ENCODE data around the gene LRRC32.

The LRRC32 gene

DNA sequence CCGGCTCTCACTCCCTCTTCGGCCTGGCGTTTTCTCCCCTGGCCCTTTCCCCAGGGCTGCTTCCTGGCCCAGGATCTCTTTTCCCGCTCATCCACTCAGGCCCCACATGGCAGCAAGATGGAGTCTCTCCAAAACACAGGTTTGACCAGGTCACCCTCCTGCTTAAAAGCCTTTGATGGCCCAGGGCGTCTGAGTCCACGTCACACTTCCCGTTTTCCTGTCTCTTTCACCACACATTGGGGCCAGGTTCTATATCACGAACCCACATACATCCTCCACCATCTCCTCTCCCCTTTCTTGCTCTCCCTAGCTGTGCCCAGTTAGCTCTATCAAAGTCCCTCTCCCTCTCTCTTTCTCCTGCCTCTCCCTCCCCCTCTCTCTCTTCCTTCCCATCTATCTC lies 7.8 kb upstream of the LRRC32 start:
- no peak for DNase-seq (ENCODE audit: low spot score)

DNA sequence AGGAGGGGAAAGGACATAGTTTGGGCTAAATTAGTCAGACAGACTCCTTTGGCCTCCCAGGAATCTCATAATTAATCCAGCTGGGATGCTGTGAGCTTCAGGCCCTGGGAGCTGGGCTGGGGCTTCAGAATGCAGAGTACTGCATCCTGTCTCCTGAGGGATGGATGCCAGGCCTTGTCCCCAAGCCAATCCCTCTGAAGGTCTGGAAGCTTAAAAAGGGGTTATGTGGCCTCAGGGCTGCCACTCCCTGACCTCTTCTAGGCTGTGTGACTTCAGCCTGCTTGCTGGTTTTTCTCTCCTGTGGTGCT lies 6.9 kb upstream of the LRRC32 start:
- DNase-seq (ENCODE audit: low spot score), result no peak

DNA sequence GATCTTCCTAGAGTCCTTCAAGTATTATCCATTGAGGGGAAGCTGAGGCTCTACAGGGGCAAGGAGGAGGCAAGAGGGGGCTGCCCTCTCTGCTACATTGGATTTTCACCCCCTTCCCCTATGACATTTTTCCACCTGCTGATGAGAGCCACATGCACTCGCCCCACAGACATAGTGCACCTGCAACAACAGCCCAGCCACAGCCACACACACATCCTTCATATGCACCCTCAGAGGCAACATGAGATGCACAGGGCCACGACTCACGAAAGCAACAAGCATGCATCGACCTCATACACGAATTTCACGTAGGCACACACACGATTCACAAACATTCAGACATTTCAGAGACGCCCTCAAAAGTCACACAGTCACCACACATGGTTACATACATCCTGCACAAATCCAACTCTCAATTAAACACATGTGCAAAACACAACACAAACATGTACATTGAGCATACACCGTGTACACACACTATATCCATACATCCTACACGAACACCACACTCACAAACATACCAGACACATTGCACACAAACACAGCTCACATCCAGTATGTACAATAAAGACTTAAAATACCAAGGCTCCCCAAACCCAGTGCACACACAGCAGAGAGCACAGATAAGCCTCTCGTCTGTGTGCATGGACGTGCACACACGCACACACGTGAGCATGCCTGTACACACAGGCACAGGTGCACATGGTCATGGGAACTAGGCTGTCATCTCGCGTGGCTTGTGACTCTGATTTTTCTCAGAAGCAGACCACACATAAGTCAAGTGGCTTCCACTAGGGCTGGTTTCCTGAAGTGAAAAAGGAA lies 6.3 kb upstream of the LRRC32 start:
- DNase-seq (ENCODE audit: low spot score), result no peak

DNA sequence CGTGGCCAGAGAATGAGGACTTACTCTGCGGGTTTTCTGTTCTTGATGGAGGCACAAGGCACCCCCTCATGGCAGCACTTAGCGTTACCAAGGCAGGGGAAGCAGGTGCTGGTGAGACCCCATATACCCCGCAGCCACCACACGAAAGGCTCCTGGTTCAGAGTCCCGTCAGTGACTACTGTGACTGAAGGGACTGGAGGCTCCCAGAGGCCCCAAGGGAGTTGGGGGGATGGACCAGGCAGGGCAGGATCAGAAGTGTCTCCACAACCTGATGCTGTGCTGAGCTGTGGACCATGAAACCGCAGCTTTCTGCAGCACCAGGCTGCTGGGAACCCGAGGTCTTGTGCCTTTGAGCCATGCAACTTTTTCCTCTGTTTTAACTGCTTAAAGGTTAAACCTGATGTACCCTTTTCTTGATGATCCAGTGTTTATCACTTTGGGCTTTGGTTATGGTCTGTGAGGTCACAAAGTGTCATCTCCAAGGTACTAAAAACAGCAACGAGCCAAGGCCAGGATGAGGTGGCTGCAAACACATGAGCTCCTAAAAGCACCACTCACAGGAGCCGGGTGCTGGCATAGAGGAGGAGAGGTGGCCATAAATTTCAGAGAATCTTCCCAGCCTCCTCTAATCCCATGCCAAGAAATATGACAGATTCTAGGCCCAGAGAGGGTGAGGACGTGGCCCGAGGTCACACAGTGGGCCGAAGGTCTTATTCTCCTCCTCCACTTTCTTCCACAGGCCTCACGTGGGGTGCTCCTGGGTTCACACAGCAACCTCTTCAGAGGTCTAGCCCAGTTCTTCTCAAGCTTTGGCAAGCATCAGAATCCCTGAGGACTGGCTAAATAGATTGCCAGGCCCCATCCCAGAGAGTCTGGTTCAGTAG lies 4.2 kb upstream of the LRRC32 start:
- DNase-seq (ENCODE audit: low spot score), result no peak

DNA sequence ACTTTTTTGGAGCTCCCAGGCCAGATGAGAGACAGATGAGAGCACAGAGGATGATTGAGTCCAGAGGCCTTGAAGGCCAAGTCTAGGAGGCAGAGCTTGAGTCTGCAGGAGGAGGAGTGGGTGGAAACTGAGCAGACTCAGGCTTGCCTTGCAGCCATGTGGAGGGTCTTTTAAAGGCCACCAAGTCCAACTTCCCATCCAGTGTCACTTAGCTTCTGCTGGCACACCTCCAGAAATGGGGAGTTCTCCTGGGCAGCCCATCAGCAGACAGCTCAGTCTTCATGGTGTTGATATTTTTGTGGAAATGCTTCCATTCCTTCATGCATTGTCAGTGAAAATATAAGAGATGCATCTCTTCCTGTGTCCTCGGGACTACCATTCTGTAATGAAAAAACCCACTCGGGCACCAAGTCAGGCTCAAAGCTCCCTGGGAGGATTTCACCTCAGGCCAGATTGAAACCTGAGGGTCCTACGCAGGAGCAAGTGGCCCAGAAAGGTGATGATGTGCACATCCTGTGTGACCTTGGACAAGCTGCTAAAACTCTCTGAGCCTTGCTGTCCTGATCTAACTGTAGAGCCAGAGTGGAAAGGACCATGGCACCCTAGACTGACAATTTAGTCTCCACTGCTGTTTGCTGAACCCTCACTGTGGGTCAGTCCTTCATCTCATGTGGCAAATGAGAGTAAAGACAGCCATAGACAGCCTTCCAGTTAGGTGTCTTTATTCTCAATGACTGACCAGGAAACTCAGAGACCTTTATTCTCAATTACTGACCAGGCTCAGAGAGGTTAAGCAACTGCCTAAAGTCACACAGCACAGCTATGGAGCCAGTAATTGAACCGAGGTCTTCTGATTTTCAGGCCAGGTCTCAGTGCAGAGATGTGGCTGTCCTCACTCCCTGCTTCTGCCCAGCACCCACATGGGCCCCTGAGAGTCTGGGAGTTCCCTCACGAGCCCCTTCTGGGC lies 2.9 kb upstream of the LRRC32 start:
- DNase-seq (ENCODE audit: low spot score), result no peak

DNA sequence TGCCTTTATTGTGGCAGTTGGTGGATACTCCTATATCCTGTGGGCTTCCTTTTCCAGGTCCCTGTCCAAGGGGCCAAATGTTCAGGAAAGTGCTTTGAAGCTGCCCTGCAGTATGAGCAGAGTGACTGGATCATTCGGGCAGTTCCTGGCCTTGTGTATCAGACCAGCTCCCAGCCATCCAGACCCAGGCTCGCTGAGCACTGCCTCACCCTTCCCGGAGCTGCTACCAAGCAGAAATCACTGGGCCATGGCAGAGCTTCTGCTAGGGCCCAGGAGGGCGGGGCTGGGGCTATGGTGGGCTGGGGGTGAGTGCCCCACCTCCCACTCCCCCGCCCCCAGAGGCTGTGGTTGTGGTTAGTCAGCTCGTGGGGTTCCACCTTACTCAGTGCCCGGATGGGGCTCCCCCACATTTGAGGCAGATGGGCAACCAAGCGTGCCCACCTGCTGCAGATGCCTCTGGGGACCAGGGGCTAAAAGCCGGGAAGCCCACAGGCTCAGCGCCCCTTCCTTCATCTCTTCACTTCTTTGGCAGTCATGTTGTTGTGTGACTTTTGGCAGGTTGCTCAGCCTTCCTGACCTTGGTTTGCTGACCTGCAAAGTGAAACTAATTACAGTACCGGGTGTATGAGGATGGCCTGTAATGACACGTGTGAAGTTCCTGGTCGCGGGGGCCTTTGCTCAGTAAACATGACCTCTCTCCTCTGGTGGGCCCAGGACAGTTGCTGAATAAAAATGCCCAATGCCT lies 2.1 kb upstream of the LRRC32 start:
- DNase-seq (ENCODE audit: low spot score), result no peak

DNA sequence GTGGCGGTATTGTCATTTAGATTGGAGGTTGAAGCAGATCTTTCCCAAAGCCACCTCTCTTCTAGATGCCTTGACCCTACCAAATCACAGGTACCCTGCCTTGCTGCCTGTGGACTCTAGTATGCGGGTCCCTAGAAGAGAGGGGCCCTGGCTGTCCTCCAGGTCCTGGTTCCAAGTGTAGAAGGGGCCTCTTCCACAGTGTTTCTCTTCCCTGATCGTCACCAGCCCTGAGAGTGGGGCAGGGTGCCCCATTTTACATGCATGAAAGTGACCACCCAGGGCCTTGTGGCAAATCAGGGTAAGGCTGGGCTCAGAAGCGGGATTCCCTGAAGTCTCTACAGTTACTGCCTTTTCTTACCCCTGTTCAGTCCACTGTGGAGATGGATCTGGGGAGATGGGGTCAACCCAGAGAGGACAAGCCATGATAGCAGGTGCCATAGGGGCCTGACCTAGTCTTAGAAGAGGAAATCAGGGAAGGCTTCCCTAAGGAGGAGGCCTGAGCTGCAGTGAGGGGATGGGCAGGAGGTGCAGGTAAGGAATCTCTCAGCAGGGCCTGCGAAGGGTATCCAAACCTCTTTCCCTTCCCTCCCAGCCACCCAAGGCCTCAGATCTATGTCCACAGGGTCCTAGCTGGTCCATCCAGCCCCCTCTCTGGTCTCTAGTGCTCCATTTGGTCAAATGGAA lies 1.2 kb upstream of the LRRC32 start:
- DNase-seq (ENCODE audit: low spot score), result no peak

DNA sequence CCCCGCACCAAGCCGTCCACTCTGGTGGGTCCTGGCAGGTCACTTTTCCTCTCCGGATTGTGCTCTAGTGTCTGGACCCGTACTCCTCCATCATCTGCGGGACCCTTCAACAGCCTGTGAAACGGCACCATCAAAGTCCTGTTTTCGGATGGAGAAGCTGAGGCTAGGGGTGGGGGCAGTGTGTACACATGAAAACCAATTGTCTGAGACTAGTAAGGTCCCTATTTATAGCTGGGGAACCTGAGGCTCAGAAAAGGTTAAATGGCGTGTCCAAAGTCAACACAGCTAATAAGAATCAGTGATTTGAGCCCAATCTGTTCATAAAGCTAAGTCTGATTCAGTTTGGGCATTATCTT lies 668 bp upstream of the LRRC32 start:
- DNase-seq (ENCODE audit: low spot score), result no peak

DNA sequence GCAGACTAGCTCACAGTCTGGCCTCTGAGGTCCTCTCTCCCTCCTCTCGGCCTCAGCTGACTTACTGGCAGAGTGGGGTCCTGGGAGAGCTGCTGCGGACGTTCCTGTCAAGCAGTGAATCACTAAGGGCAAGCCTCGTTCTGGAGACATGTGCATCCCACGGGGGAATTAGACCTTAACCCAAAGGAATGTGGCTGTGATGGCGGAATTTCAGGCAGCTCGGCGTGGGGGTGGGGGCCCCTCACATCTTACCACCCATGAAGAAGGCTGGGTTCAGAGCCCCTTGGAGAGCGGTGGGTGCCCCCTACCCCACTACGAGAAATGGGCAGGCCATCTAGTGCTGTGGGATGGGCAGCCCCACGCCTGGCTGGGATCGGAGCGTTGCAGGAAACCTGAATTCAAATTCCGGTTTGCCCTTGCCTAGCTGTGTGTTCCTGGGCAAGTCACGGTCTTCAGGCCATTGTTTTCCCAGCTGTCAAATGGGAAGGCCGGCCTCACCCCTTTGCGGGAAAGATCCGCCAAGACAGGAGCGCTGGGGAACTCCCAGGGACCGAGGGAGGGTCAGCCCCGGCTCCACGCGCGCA lies 554 bp downstream of the LRRC32 start:
- DNase-seq (ENCODE audit: low spot score), result no peak

DNA sequence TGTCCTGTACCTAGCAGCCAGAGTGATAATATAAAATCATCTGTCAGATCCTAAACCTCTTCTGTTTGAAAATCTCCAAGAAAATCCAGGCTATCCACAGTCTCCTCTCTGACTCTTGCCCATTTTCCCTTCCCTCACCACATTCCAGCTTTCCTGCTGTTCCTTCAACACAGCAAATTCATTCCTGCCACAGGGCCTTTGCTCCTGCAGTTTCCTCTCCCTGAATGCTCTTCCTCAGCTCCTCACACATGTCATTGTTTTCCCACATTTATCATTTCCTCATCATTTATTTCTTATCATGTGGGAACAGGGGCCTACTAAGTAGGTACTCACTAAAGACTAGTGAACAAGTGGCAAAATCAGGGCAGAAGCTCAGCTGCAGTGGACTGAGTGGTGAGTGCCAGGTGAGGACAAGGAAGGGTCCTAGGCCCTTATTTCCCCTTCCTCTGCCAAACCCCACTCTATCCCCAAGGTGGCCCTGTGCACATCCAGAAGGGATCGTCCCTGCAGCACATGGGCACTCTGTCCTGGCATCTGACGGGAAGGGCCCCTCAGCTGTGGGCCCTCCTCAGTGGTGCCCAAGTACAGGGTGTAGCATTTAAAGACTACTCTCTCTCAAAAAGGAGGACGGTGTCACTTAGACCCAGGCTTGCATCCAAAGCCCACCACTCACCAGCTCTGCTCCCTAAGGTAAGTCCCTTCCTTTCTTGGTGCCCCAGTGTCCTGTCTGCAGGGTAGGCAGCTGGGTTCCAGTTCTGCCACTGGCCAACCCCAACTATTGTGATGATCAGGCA lies 2.0 kb downstream of the LRRC32 start:
- no peak for DNase-seq (ENCODE audit: low spot score)

DNA sequence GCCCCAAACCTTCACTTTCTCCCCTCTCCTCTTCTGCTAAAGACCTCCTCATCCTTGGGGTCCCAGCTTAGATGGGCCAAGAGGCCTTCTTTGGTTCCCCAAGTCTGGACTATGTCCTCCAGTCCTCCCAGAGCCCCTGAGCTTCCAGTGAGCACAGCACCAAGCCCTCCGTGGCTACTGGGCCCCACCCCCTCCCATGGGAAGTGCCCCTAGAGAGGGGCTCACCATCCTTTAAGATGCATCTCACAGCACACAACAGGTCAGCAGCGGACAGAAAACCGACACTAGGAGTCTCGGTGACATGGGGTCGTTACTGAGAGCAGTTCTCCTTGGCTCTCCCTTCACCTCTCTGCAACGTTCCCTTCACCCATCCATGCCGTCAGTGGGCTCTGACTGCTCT lies 2.7 kb downstream of the LRRC32 start:
- DNase-seq (ENCODE audit: low spot score), result no peak

DNA sequence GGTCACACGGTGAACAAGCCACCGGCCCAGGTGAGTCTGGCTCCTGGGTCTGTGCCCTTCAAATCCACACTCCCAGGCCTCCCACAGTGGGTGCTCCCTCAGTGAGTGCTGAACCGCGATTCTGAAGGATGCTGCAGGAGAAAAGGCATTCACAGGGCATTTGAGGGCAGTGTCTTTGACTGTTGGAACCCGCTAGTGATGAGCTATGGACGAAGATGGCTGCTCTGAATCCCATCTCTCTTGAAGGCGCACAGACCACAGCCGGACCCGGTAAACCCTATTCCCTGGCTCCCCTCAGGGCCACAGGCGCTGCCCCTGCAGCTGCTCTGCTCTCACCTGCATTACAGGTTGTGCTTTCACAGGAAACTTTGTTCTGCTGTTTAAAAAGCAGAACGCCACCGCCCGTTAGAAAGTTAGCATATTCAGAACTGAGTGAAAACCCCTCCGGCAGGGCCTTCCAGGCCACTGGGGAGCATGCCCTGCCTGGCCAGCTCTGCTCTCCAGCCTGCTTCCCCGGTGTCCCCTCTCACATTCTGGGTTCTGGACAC lies 3.2 kb downstream of the LRRC32 start:
- DNase-seq (ENCODE audit: low spot score), result no peak

DNA sequence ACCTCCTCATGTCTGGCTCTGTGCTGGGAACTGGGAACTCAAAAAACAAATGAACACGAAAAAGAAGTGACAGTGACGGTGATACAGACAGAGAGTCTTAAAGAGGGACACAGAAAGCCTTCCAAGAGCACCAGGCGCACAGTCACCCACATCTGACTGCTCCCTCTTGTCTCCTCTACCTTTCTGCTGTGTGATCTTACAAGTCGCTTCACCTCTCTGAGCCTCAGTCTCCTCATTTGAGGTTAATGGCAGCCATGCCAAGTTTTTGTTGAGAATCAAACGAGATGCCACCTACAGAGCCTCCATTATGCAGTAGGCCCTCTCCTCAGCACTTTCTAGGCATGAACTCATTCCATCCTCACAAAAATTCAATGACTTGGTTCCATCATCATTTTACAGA lies 3.7 kb downstream of the LRRC32 start:
- DNase-seq (ENCODE audit: low spot score), result no peak

DNA sequence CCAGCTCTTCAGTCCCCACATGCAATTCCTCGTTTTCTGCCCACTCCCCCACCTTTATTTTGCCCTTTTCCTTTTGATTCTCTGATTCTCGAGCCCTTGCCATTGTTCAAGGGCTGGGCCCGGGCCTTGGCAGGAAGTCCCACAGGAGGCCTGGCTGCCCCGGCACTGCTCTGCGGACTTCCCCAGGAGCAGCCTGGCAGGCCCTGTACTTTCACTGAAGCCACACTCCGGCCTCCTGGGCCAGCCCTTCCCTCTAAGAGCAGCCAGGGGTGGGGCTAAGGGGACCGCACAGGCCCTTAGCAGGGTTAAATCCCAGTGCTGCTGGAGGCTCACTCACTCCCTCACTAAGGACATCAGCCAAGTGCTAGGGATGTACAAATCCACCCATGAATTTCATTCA lies 4.1 kb downstream of the LRRC32 start:
- DNase-seq (ENCODE audit: low spot score), result no peak

DNA sequence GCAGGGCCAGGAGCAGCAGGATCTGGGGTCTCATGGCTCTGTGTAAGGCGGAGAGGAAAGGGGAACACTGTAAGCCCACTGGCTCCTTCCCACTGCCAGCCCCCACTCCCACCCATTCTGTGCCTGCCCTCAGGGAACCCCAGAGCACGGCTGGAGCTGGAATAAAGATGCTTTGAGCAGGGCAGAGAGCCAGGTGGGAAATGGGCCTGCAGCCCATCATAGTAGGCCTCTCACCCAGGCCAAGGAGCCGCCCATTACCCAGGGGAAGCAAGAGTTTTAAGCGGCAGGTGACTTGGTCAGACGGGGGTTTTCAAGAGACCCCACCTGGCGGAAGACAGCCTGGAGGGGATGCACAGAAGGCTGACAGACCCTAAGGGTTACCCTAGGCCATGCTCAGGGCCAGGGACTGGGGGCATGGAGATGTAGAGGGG lies 4.6 kb downstream of the LRRC32 start:
- DNase-seq (ENCODE audit: low spot score), result no peak

DNA sequence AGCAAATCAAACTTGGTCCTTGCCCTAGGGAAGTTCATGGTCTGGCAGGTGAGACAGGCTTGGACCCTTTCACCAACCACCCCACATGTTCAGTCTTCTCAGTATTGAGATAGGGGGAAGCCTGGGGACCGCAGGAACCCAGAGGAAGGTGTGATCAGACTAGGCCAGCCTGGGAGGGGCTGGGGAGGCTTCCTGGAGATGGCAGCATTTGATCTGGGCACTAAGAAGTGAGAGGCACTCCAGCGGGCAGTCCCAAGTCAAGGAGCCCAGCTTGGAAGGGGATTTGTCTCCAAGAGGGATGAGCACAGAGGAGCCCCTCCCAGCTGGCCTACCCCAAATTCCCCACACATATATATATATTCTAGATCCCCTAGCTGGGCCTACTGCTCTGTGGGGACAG lies 5.4 kb downstream of the LRRC32 start:
- no peak for DNase-seq (ENCODE audit: low spot score)

DNA sequence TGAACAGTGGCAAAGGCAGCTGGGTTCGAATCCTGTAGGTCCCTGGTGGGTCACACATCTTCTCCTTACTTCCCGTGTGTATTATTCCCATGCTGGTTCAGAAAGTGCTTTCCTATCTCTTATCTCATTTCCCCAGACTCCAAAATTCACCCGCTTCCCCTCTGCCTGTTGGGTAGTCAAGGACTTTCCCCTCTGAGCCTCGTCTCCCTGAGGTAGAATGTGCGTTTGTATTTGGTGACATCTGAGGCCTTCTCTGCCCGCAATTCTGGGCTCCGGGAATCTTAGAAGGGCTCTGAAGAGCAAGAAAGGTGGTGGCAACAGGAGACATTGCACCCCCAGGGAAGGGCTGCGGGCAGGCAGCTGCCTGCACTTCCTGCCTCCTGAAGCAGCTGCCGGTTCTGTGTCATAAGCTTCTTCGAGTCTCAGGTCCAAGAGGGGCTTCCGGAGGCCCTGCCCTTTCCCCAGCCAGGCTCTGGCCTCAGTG lies 5.9 kb downstream of the LRRC32 start:
- no peak for DNase-seq (ENCODE audit: low spot score)

DNA sequence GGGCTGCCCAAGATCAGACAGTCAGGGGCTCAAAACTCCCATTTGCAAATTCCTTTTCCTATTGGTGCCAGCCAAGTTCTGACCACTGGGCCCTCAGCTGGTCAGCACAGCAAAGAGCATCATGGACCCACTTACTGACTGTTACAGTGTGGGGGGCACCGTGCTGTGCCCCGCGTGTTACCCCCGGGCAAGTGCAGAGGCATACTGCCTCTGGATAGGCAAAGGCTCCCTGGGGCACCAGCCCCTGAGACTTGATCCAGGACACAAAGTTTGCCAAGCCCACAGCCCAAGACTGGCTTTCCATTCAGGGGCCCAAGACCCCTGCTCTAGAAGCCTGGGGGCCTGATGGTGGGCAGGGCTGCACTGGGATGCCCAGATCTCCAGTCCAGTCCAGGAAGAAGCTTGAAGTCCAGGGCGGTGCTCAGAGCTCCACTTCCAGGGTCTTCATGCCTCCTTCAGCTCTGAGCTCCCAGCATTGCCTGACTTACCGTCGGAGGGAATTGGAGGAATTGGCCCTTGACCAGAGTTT lies 6.6 kb downstream of the LRRC32 start:
- no peak for DNase-seq (ENCODE audit: low spot score)

DNA sequence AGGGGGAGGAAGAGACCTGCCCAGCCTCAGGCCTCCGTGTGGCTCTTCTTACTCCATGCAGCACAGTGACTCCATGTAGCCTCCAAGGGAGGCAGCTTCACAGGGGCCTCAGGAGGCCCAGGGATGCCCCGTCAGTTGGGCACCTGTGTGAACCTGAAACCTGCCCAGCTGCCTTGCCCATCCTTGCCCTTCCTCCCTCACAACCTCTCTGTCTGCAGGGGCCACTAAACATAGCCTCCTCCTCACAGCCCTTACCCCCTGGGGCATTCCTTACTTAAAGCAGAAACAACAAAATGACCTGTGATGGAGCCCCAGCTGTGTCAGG lies 7.1 kb downstream of the LRRC32 start:
- no peak for DNase-seq (ENCODE audit: low spot score)
